ENCODE measurements around the gene PCBP4. TPM values are rescaled to one million over a fixed set of nuclear protein-coding genes. Genes with fewer than 3 reads are reported as not detected.

The PCBP4 gene
- total RNA-seq, 1 donor from 2014 or later = 73.0 TPM

DNA sequence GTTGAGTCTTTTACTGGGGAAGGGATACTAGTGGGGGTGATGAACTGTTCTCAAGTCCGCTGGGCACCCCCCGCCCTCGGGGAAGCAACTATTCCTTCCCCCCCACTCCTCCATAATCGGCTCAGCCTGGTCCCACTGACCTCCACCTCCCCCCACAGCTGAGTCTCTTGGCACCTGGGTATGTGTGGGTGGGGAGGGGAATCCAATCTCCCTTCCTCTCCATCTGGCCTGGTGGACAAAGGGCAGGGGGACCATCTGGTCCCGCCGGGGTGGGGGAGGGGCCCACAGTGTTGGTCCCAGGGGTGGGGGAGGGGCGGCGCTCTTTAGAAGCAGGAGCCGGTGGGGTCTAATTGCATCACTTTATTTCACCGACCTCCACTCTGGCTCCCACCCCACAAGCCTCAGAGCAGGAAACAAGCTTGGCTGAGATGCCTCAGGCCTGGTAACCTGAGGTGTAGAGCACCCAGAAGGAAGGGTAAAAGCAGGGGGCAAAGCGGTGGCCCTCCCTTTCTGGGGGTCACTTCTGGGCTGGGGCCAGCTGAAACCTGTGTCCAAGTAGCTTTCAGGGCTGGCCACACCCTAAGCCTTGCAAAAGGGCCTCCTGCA lies 1.0 kb upstream of the PCBP4 start:
- Histone ChIP-seq H3K27ac (replicated peaks) (peak overlapping the region; percentile 98), H3K27me3 (ENCODE audit: low read depth) (no peaks in the 10 kb centered on the region), H3K9me3 (replicated peaks) (no peaks in the 10 kb centered on the region), H3K4me1 (peaks cover 86% of the 10 kb centered on the region), H3K4me3 (peak overlapping the region; percentile 85), H3K36me3 (no peaks in the 10 kb centered on the region)
- TF ChIP-seq, protein P1, sequence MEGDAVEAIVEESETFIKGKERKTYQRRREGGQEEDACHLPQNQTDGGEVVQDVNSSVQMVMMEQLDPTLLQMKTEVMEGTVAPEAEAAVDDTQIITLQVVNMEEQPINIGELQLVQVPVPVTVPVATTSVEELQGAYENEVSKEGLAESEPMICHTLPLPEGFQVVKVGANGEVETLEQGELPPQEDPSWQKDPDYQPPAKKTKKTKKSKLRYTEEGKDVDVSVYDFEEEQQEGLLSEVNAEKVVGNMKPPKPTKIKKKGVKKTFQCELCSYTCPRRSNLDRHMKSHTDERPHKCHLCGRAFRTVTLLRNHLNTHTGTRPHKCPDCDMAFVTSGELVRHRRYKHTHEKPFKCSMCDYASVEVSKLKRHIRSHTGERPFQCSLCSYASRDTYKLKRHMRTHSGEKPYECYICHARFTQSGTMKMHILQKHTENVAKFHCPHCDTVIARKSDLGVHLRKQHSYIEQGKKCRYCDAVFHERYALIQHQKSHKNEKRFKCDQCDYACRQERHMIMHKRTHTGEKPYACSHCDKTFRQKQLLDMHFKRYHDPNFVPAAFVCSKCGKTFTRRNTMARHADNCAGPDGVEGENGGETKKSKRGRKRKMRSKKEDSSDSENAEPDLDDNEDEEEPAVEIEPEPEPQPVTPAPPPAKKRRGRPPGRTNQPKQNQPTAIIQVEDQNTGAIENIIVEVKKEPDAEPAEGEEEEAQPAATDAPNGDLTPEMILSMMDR (IDR thresholded peaks at IDR 0.05; ENCODE audit: borderline replicate concordance) = no peak
- intact Hi-C loops (cut with micrococcal nuclease) = no loop called here
- no peak for DNase-seq

DNA sequence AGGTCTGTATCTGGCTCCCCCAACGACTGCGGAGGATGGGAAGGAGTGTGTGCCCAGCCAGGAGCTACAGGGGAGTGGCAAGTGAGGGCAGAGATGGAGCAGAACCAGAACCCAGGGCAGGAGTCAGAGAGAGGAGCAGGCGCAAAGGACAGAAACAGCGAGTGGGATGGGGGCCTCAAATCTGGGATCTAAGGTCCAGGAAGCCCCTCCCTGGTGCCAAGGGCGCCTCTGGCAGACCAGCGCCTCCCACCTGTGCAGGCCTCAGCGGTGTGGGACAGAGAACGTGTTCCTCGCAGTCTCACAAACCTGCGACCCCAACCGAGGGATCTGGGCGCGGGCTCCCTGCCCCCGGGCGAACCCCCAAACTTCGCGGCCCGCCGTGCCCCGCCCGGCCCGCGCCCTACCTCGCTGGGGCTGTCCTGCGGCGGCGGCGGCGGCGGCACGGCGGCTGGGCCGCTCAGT lies 301 bp downstream of the PCBP4 start:
- H3K4me1 ChIP-seq = peaks cover 89% of the 10 kb centered on the region
- no peaks in the 10 kb centered on the region for H3K9me3 ChIP-seq (replicated peaks)
- no peaks in the 10 kb centered on the region for H3K36me3 ChIP-seq
- peak overlapping the region; percentile 85 for H3K4me3 ChIP-seq
- DNase-seq = no peak
- TF ChIP-seq, protein P1 (IDR thresholded peaks at IDR 0.05; ENCODE audit: borderline replicate concordance) = no peak
- intact Hi-C loops (cut with micrococcal nuclease) = no loop called here
- no peaks in the 10 kb centered on the region for H3K27me3 ChIP-seq (ENCODE audit: low read depth)
- H3K27ac ChIP-seq (replicated peaks) = peak overlapping the region; percentile 98

DNA sequence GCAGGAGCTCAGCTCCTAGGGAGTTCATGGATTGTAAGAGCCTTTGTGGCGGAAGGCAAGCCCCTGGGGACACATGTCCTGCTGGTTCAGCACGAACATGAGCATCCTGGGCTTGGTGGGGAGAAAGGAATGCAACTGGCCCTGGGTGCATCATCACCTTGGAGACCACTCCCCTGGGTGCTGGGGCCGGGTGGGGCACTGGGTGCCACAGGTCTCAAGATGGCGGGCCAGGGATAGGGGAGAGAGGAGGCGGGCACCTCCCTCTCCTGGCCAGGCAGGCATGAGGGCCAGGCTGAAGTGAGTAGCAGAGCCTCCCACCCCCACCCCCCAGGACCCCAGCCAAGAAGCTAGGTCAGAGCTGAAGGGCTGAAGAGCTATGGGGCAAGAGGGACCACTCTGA lies 768 bp downstream of the PCBP4 start:
- Histone ChIP-seq H3K27ac (replicated peaks) (peak overlapping the region; percentile 98), H3K4me1 (peaks cover 94% of the 10 kb centered on the region), H3K9me3 (replicated peaks) (no peaks in the 10 kb centered on the region), H3K36me3 (no peaks in the 10 kb centered on the region), H3K27me3 (ENCODE audit: low read depth) (no peaks in the 10 kb centered on the region), H3K4me3 (peak overlapping the region; percentile 85)
- intact Hi-C loops (cut with micrococcal nuclease) = no loop called here
- TF ChIP-seq, protein P1 (IDR thresholded peaks at IDR 0.05; ENCODE audit: borderline replicate concordance) = no peak
- DNase-seq = no peak

DNA sequence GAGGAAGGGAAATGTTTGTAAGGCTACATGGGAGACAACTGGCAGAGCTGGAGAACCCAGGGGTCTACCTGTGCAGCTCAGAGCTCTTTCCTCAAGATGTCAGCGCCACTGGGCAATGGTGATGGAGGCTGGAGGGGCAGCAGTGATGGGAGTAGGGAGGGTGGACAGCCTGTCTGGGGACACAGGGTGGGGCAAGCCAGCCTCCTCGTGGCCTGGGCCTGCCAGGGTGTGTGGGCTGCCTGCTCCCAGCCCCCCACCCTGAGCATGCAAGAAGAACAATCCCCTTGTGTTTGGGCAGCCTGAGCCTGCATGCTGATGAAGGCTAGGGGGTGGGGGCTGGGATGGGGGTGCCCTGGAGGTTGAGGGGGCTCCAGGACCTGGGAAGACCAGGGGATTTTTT lies 1.2 kb downstream of the PCBP4 start:
- intact Hi-C loops (cut with micrococcal nuclease) = no loop called here
- Histone ChIP-seq H3K4me3 (peak overlapping the region; percentile 85), H3K4me1 (peaks cover 94% of the 10 kb centered on the region), H3K27ac (replicated peaks) (peak overlapping the region; percentile 98), H3K27me3 (ENCODE audit: low read depth) (no peaks in the 10 kb centered on the region), H3K9me3 (replicated peaks) (no peaks in the 10 kb centered on the region), H3K36me3 (peaks cover under 1% of the 10 kb centered on the region)
- no peak for DNase-seq
- TF ChIP-seq, protein P1 (IDR thresholded peaks at IDR 0.05; ENCODE audit: borderline replicate concordance) = no peak

DNA sequence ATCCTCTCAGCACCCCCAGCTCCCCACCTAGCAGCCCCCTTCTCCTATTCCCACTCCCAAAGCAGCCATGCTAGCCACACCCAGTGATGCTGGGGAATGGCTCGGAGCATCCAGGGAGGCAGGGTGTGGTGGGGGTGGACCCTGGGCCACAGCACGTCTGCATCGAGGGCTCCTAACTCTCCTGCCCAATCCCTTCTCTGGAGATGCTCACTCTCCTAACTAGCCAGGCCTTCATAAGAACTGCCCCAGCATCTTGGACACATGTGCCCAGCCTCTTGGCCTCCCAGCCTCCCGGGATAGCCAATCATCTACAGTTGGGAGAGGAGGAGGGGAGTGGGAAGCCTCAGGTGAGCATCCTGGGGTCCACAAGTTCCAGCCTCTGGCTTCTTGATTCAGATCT lies 2.7 kb downstream of the PCBP4 start:
- TF ChIP-seq, protein P1 (IDR thresholded peaks at IDR 0.05; ENCODE audit: borderline replicate concordance) = no peak
- H3K27ac ChIP-seq (replicated peaks) = peak overlapping the region; percentile 86
- intact Hi-C loops (cut with micrococcal nuclease) = no loop called here

More for the DNA sequence above, 2.7 kb downstream of the PCBP4 start:
- Histone ChIP-seq H3K4me1 (peaks cover 85% of the 10 kb centered on the region), H3K9me3 (replicated peaks) (no peaks in the 10 kb centered on the region), H3K4me3 (no peak overlapping the region), H3K27me3 (ENCODE audit: low read depth) (no peaks in the 10 kb centered on the region), H3K36me3 (peaks cover 16% of the 10 kb centered on the region)
- no peak for DNase-seq
